HG03432 (cell line): ENCODE data around the gene FRY.

ENCODE experiments used
- ATAC-seq: cut with Tn5 transposase; IDR thresholded peaks from one replicate; pipeline ENCODE4 v1.9.1; 2021; ENCODE audit warnings: mild to moderate bottlenecking, moderate library complexity; ENCODE audit not compliant: unreplicated experiment

The FRY gene

DNA sequence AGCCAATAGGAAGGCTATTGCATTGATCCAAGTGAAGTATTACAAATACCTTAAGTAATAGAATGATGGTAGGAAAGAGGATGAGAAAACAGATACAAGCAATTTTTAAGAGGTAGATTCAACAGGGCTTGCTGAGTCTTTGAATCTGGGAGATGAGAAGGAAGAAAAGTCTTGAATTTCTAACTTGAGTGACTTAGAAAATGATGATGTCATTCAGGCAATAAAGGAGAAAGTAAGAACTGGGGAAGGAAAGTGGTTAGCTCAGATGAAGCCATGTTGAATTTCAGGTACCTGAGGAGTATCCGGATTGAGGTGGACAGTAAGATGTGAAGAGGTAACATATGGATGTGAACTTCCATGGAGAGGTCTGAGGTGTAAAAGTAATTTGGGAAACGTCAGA is 15.5 kb upstream of the FRY start:
- no peak for ATAC-seq

DNA sequence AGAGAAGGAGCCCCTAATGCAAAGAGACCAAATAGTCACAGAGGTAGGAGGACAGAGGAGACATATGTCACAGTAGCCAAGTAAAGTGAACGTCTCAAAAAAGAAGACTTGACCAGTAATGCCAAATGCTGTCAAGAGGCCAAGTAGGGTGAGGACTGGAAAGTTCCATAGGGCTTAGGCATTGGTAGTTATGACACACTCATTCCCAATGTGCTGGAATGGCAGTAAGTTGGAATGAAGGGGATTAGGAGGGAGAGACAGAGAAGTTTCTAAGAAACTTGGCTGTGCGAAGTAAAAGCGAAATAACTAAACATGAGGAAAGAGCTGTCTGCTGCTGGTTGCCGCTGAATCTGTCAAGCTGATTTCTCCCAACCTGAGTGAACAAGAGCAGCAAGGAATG is 14.9 kb upstream of the FRY start:
- ATAC-seq = no peak

DNA sequence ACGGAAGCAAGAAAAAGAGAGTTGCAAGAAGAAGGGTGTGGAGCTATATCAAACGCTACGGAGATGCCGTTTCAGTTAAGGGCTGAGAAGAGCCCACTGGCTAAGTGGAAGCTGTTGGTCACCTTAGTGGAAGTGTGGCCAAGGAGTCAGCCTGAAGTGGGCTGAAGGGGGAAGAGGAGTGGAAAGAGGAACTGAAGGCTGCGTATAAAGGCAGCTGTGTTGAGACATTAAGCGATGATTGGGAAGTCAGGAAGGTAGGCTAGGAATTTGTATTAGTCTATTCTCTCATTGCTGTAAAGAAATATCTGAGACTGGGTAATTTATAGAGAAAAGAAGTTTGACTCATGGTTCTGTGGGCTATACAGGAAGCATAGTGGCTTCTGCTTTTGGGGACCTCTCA is 14.1 kb upstream of the FRY start:
- ATAC-seq = no peak

DNA sequence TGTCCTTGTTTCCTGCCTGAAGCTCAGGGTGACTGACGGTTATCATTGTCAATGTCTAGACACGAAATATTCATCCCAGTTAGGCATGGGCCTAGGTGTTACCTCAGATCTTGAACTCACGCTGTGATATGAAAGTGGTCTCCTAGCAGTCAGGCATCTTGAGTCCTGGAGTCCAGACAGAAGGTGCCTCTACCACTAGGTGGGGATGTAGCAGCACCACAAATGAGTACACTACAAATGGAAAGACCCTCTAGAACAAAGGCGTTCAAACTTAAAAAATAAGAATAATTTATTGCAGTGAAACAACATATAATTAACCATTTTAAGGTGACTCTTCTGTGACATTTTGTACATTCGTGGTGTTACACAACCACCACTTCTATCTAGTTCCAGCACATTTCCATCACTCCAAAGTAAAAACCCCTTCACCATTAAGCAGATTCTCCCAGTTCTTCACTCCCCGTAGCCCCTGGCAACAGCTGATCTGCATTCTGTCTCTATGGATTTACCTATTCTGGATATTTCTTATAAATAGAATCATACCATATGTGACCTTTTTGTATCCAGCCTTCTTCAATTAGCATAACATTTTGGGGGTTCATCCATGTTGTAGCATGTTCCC is 11.9 kb upstream of the FRY start:
- peak; percentile 59 for ATAC-seq

DNA sequence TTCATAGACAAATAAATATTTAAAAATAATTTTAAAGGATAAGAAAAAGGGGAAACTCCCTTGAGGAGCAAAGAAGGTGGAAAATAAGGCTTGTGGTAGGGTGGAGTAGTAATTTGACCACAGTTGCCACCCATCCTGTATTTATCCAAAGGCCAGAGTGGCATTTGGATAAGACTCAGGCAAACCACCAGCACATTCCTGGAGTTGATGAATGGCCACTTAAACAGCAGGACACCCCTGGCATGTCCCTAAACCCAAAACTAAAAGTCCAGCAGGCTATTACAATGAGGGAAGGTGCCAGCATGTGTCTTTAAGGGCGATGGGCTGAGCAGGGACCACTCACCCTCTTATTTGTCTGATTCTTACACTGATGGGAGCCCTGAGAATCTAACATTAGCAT is 9.8 kb upstream of the FRY start:
- no peak for ATAC-seq

DNA sequence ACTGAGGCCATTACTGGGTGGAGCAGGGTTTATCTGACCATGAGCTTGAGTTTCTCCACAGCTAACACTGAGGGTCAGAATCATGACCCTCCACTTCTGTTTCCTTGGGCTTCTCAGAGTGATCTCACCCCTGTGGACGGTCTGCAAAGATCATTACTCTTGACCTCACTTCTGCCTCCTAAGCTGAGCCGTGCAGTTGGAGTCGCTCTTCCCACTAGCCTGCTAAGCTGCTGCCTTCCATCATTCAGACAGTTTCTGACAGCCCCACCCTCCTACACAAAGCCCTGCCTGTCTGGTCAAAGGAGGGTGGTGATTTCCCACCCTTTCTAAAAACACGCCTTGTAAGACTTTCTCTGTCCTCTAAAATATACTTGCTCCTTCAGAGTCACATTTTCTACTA is 9.3 kb upstream of the FRY start:
- ATAC-seq = no peak

DNA sequence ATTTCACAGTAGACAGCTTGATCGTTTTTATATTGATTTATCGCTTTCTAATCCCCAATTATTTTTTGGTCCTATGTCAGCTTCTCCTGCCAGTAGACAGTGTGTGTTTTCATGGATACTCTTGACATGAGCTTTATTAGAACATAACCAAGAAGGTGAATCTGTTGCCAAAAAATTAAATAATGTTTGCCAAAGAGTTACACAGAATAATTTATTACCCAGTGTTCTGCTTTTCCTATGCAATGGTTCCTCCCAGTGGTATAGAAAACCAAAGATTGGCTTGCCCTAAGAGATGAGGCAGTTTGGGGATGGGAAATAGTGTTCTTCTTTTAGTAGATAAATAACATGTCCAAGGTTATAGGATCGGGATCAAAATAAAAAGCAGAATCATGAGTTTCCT is 8.5 kb upstream of the FRY start:
- no peak for ATAC-seq

DNA sequence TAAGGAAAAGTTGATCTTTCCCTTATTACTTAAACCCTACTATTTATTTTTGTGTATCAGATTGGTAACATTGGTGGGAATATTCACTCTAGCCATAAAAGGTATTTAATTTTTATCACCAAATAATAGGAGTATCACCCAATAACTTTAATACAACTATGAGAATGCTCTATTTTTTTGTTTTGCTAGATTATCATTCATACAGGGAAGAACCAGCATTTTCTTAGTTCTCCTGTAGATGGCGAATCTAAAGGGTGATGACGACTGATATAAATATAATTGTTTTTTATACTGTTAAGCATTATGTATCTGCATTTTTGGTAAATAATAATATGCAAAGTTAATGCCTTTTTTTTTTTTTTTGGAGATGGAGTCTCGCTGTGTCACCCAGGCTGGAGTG is 7.9 kb upstream of the FRY start:
- no peak for ATAC-seq

DNA sequence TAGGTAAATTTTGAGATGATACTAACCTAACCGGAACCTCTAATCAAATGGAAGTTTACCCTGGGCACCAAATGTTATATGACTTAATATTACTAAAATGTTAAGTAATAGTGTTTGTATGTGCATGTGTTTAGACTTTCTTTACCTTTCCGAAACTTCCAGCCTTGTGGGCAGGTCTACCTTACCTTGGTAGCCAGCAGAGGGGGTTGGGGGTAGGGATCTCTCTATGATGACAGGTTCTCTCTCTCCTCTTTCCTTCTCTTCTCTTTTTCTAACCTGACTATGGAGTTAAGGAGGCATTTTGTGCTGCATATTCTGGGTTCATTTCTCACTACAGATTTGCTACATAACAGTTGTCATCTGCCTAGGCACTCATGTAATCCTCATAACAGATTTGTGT is 6.8 kb upstream of the FRY start:
- no peak for ATAC-seq

DNA sequence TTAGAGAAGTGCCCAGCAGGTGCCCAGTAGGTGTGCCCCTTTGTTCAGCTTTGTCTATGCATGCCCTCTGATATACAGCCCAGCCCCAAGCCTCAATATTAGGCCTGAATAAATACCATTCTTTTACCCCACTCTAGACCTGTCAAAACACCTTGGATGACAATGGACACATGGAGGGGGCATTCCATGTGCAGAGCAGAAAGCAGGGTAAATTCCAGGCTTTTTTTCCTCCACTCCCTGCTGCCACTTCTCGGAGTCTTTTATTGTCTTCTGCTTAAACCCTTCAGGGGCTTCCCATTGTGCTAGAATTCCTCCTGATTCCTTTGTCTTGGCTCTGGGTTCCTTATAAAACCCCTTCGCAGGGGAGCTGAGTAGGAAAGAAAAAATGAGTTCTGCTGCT is 5.8 kb upstream of the FRY start:
- ATAC-seq = no peak

DNA sequence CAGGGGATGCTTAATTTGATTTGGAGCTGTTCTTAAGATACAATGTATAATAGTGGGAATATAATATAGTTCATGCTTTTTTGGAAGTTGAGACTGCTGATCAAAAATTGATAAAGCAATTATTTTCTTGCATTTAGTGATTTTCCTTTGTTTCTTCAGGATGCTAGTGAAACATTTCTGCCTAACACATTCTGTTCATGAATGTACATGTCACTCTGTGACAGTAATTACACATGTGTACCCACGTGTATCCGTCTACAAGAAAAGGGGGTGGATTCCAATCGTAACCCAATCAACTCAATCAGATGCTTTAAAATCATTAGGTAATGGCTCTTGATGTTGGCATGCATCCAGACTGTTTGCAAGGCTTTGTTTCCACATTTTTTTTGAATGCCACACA is 5.0 kb upstream of the FRY start:
- ATAC-seq = no peak

DNA sequence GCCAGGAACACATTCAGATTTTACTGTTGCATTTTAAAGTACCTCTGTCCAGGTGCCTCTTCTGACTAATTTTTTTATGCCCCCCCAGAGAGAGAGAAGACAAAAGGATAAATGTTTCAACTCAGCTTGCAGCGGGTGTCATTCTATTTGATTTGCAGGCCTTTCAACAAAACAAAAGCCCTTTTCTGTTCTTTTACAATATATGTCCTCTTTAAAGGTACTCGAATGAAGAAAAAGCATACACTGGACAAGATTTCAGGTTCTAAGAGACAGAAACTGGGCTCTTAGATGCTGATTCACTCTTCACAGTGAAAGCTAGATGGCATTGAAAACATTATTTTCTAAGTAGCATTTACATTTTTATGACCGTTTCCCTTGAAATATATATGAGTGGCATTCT is 2.9 kb upstream of the FRY start:
- no peak for ATAC-seq

DNA sequence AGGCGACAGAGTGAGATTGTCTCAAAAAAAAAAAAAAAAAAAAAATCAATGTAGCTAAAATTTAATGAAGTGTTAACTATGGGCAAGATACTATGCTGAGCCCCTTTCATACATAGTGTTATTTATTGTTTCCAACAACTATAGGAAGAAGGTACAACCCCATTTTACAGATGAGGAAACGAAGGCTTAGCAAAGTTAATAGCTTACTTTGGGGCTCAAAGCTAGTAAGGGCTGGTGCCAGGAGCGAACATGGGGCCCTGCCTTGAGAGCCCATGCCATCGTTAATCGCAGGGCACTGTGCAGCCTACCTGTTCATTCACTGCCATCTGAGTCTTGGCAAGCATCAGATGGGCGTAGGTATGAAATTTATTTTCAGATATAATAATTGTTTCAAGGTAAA is 1.9 kb upstream of the FRY start:
- ATAC-seq = no peak

DNA sequence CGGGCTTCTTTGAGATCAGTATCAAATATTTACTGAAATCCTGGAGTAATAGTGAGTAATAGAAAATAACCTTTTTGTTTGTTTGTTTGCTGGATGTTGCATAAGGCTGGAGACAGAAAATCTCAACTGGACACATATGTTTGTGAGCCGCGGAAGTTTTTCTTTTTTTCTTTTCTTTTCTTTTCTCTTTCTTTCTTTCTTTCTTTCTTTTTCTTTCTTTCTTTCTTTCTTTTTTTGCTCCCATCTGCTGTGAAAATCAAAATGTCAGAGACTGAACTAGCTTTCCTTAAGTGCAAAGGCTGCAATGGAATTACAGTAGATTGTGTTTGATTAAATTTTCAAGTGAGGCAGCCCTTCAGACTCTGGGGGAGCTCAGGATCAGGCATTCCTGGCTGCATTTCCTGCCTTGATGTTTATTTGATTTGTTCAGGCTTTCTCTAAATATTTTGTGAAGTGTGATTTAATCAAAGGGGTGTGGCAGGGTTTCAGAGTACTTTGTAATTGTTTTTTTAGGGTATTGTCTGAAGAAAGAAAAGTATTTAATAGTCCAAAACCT is 319 bp downstream of the FRY start:
- ATAC-seq = no peak

DNA sequence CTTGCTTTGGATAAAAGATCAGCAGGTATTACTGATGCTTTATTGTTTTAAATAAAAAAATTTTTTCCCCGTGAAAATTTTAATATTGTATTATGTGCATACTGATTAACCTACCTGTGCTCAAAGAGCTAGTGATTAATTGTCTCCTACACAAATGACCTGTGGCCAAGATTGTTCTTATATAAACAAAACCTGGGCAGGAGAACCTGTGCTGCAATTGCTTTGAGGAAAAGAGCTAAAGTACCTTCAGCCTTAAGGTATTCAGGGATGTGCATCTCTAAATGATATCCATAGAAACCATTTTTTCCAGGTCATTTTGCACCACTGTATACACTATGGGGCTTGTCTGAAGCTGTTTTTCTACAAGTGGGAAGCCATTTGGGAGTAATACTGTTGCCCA is 1.2 kb downstream of the FRY start:
- ATAC-seq = no peak

DNA sequence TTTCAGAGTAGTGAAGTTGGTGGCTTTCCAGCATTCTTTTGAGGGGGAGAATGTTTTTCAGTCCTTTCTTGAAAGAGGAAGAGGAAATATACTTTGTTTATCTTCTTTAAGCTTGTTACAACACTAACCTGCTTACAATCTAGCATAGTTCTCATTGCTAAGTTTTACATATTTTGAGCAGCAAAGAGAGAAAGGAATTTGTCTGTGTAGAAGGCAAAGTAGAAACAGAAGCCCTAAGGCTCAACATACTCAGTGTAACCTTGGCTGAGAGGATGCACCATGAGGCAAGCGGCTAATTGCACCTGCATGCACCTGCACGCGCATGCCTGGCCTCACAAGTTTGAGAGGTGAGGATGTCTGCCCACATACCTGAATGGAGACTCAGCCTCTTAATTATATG is 2.2 kb downstream of the FRY start:
- no peak for ATAC-seq

DNA sequence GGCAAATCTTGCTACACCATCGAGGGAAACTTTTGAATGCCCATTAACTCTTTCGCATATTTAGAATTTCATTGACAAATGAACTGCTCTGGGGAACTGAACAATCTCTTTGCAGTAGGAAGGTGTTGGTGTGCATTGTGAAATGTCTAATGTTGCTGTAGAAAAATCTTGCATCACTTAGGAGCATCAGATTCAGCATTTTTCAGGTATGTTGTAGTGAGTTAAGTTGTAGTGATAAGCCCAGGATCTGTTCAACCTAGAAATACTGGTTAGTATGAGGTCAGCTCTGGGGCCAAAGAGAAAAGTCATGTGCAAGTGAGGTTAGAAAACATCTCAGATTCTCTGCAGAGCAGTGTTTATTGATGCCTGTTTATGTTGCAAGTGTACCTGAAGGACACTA is 4.1 kb downstream of the FRY start:
- no peak for ATAC-seq

DNA sequence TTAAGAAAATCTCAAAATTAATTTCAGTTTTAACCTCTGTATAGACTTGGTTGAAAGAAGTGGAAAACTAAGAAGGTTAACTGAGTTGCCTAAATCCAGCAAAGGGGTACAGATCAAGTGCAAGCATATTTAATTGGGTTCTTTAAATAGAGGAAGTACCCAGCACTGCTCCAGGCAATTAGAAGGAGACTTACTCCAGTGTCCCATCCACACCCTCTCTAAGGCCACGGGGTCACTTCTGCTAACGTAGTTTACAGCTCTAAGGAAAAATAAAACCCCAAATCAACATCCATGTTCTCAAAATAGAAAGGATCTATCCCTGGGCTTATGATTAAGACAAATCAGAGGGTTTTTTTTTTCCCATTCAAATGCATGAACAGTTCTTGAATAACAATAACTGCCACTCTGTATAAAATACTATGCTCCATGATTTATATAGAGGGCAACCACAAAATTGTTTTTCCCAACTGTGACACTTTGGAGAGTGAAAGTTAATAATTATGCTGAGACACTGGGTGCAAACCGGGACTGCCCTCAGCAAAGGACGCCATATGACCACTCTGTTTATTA is 4.6 kb downstream of the FRY start:
- no peak for ATAC-seq

DNA sequence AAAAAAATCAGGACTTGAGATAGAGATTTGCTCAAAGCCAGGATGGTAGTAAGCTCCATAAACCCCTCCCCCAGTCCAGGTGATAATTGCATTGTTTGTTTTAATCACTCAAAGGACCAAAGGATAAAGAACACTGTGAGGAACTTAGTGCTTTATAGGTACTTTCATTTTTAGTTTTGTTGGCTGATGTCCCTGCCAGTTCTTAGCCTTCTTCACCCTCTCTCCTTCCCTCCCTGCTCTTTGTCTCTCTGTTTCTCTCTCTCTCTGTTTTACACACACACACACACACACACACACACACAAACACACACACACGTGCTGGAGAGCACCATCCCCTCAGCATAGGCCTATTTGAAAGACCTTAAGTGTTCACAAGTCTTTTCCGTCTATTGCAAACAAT is 5.2 kb downstream of the FRY start:
- no peak for ATAC-seq

DNA sequence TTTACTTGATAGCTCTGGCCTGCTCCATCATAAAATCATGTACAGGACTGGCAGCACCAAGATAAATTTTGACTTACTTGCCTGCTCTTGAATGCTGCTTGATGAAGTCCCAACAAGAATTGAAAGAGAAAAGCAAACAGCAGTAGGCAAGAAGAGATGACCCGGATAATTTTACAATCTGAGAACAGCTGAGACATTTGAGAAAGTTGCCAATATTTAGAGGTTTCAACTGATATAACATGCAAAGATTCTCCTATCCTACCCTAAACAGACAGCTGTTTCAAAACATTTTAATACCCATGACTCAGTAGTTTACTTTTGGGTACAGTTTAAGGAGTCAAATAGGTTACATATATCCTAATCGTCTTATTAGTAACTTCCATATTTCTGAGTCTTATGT is 5.9 kb downstream of the FRY start:
- no peak for ATAC-seq

DNA sequence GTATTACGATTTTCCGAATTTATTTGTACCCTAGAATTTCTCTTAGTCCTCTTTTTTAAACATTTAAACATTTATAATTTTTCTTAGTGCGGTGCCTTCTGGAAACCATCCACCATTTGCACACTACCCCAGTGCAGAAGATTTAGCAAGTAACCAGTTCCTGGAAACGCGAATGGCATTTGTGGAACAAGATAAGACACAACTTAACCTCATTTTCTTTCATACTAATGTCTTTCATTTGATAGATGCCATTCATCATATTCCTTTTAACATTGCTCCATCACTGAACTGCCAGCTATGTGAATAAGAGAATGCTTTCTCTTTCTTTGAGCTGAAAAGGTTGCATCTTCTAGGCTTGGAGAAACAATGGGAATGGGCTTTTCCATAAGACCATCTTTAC is 6.8 kb downstream of the FRY start:
- no peak for ATAC-seq

DNA sequence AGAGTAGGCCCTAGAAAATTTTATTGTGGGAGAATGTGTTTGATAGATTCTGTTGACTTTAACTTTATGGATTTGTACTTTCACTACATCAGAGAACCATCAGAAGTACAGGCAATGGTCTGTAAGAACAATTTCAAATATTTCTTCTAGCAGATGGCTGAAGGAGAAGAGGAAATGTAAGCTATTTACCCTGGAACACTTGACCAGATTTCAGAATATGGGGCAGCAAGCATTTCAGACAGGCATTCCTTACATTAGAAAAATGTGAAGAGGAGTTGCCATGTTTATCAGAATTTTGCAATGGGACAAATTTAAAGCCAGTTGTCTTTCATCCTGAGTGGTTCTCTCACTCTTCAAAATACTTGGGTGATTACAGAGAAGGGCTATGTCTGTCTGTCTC is 7.5 kb downstream of the FRY start:
- ATAC-seq = no peak

DNA sequence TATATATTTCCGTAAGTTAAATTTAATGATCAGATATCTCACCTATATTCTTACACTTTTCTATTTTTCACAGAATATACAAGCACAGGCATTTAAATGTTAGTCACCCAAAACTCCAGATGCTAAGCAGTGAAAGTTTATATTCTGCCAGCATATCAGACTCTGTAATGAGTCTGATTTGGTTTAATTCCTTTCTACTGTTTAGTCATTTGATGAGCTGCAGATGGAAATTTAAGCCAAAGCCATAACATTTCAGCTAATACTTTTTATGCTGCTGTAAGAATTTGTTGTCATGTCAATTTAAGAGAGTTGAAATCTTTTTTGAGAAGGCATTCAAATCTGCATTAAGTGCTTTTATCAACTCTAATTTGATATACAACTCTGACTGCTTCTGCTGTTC is 8.0 kb downstream of the FRY start:
- no peak for ATAC-seq
